Inferior parietal cortex (tissue), 1 donor: ENCODE data around the gene AFF3.

Experiments used
- DNase-seq: peaks from one replicate; pipeline ENCODE4 v3.0.0-alpha.2; 2016; ENCODE audit errors: extremely low spot score

AFF3 gene

GRCh38 chr2:99825630-99826029 is 316.8 kb downstream of the AFF3 start:
- DNase-seq = no peak

GRCh38 chr2:99824758-99825157 is 317.6 kb downstream of the AFF3 start:
- DNase-seq = no peak

GRCh38 chr2:99822474-99823207 is 319.7 kb downstream of the AFF3 start:
- DNase-seq = no peak

- no peak for DNase-seq
These were observed 320.4 kb downstream of the AFF3 start for GRCh38 chr2:99821984-99822383.

GRCh38 chr2:99821572-99821971 is 320.8 kb downstream of the AFF3 start:
- DNase-seq = no peak

- DNase-seq = no peak
These were observed 321.4 kb downstream of the AFF3 start for GRCh38 chr2:99821039-99821438.

- no peak for DNase-seq
These were observed 322.6 kb downstream of the AFF3 start for GRCh38 chr2:99819766-99820165.

- no peak for DNase-seq
These were observed 323.5 kb downstream of the AFF3 start for GRCh38 chr2:99818842-99819241.

- no peak for DNase-seq
These were observed 325.5 kb downstream of the AFF3 start for GRCh38 chr2:99816908-99817307.

GRCh38 chr2:99812426-99812825 is 330.0 kb downstream of the AFF3 start:
- no peak for DNase-seq

GRCh38 chr2:99811544-99811943 is 330.8 kb downstream of the AFF3 start:
- no peak for DNase-seq

GRCh38 chr2:99810225-99810624 is 332.2 kb downstream of the AFF3 start:
- DNase-seq = no peak

GRCh38 chr2:99809259-99809900 is 333.0 kb downstream of the AFF3 start:
- DNase-seq = no peak

- DNase-seq = no peak
These were observed 333.8 kb downstream of the AFF3 start for GRCh38 chr2:99808361-99809200.

GRCh38 chr2:99806758-99807157 is 335.6 kb downstream of the AFF3 start:
- DNase-seq = no peak

- DNase-seq = no peak
These were observed 336.4 kb downstream of the AFF3 start for GRCh38 chr2:99805930-99806476.

- DNase-seq = no peak
These were observed 338.5 kb downstream of the AFF3 start for GRCh38 chr2:99803846-99804245.

- DNase-seq = no peak
These were observed 339.7 kb downstream of the AFF3 start for GRCh38 chr2:99802734-99803133.

GRCh38 chr2:99801327-99801901 is 341.0 kb downstream of the AFF3 start:
- DNase-seq = no peak

GRCh38 chr2:99797475-99797874 is 344.9 kb downstream of the AFF3 start:
- DNase-seq = no peak

GRCh38 chr2:99794414-99794813 is 348.0 kb downstream of the AFF3 start:
- DNase-seq = no peak

- no peak for DNase-seq
These were observed 349.4 kb downstream of the AFF3 start for GRCh38 chr2:99793022-99793421.
